Aorta (tissue), 5 donors: ENCODE data around the gene ZBTB25. TPM values are rescaled to one million over a fixed set of nuclear protein-coding genes. Genes with fewer than 3 reads are reported as not detected.

Source experiments
- ATAC-seq: fragments of 200-7000 bp; cut with Tn5 transposase; one replicate; pipeline ENCODE4 v1.9.1; 2022; ENCODE audit warnings: moderate library complexity; ENCODE audit not compliant: low FRiP score
- DNase-seq, 2 donors: peaks; one replicate each; pipeline ENCODE4 v3.0.0-alpha.2; 2020
- H3K27ac ChIP-seq, 2 donors: one replicate each; pipeline ENCODE4 v1.5.1; 2013; ENCODE audit warnings: low read length in 2 of 2, mild to moderate bottlenecking in 2 of 2, moderate library complexity in 2 of 2, control low read depth in 1 of 2, inconsistent platforms in 1 of 2, low read depth in 1 of 2
- H3K27me3 ChIP-seq, 2 donors: one replicate each; pipeline ENCODE4 v1.6.1; 2013; ENCODE audit warnings: control low read depth in 1 of 2, low read length in 1 of 2, mild to moderate bottlenecking in 1 of 2, moderate library complexity in 1 of 2; ENCODE audit not compliant: insufficient read depth in 2 of 2, control insufficient read depth in 1 of 2
- H3K36me3 ChIP-seq, 2 donors: one replicate each; pipeline ENCODE4 v1.6.1; 2013; ENCODE audit warnings: control low read depth in 1 of 2, low read length in 1 of 2, mild to moderate bottlenecking in 1 of 2; ENCODE audit not compliant: insufficient read depth in 2 of 2, control insufficient read depth in 1 of 2
- H3K4me1 ChIP-seq, 2 donors: one replicate each; pipeline ENCODE4 v1.6.1; 2013; ENCODE audit warnings: low read length in 2 of 2, control low read depth in 1 of 2, mild to moderate bottlenecking in 1 of 2, moderate library complexity in 1 of 2; ENCODE audit not compliant: insufficient read depth in 2 of 2, control insufficient read depth in 1 of 2
- H3K4me3 ChIP-seq, 2 donors: one replicate each; pipeline ENCODE4 v1.5.1; 2013; ENCODE audit warnings: low read length in 2 of 2, control low read depth in 1 of 2, mild to moderate bottlenecking in 1 of 2
- H3K9me3 ChIP-seq: one replicate; pipeline ENCODE4 v1.6.1; 2013; ENCODE audit warnings: mild to moderate bottlenecking, low read length; ENCODE audit not compliant: control insufficient read depth
- WGBS, 2 donors: extraction: QIAGEN DNeasy Blood & Tissue Kit; methylation state at CpG; one replicate each; pipeline ENCODE4 v1.1.7; 2013; 5-methylcytosine and 5-hydroxymethylcytosine counted together
- intact Hi-C, 2 donors: fragments of 100-400 bp; cut with DNase I; formaldehyde crosslinking; loops; one replicate each; pipeline versions ENCODE4 v1.14.2 to v1.15.0; 2022
- polyA plus RNA-seq, 2 donors: library from polyadenylated mRNA; stranded (reverse); fragments of 200-250 nt; gene quantifications; one replicate each; pipeline ENCODE4 v1.2.3, GENCODE V29; 2013
- total RNA-seq, 2 donors: library from RNA; stranded (reverse); fragmentation: NEBNext Ultra II Directional; extraction: Animal tissue kit (Norgen Biotek cat#: 25700); gene quantifications; one replicate each; pipeline ENCODE4 v1.2.1, GENCODE V29; 2021
- donor health status: healthy with polysubstance abuse.
- donor health status: Bipolar disorder and iron deficiency.
- donor health status: DM: no; HTN: no; CAD: no.
- donor health status: DM: no; HTN: no; CAD: no.
- donor health status: DM: yes; HTN: yes; CAD: no.

ZBTB25 gene
- total and polyA plus RNA-seq, 4 donors, result 0.38 to 25.4 (median 12.2) TPM

GRCh38 chr14:64541261-64541971 lies 37.8 kb upstream of the ZBTB25 start:
- intact Hi-C loops, result loop anchor here (2.0 to 10.0 kb wide), 7 partner anchors 25 to 373 kb away; partner anchors contain the start of genes CHURC1 (in 1 of the 2) and ZBTB1 (in 1 of the 2)
- no peaks in the 10 kb centered on the region for H3K4me1 ChIP-seq
- no peaks in the 10 kb centered on the region for H3K27me3 ChIP-seq
- WGBS, 2 donors, result 6 to 11% methylated on average over 73 of the region's 73 CpGs
- no peaks in the 10 kb centered on the region for H3K9me3 ChIP-seq
- H3K27ac ChIP-seq, result no peak overlapping the region
- H3K36me3 ChIP-seq, result no peaks in the 10 kb centered on the region
- ATAC-seq, result no peak
- peak; percentile 67 to 81 for DNase-seq
- peak overlapping the region; percentile 13 to 15 for H3K4me3 ChIP-seq

GRCh38 chr14:64540208-64541202 lies 36.9 kb upstream of the ZBTB25 start, which contains the start of gene HSPA2:
Gene HSPA2 (plus strand): TSS chr14:64540741. CDS start chr14:64540850, 109 bp downstream.
- H3K4me3 ChIP-seq, result peak within 1 kb of the TSS; percentile 42 to 45
- DNase-seq (peak; percentile 99 to 100), ATAC-seq (peak; percentile 98)
- 3% methylated on average over 77 to 79 of the region's 79 CpGs for WGBS, 2 donors
- peak within 1 kb of the TSS; percentile 68 to 86 for H3K27ac ChIP-seq
- H3K36me3 ChIP-seq, result no peaks in the 10 kb centered on the region
- no peaks in the 10 kb centered on the region for H3K4me1 ChIP-seq
- H3K9me3 ChIP-seq, result no peaks in the 10 kb centered on the region
- intact Hi-C loops, result loop anchor here (2.0 to 10.0 kb wide), 7 partner anchors 26 to 374 kb away; partner anchors contain the start of genes CHURC1 (in 1 of the 2) and ZBTB1 (in 1 of the 2)
- no peaks in the 10 kb centered on the region for H3K27me3 ChIP-seq

- H3K27ac ChIP-seq, result no peak overlapping the region
- no peaks in the 10 kb centered on the region for H3K27me3 ChIP-seq
- no peak overlapping the region for H3K4me3 ChIP-seq
- DNase-seq, result no peak
- H3K9me3 ChIP-seq, result no peaks in the 10 kb centered on the region
- H3K36me3 ChIP-seq, result no peaks in the 10 kb centered on the region
- H3K4me1 ChIP-seq, result no peaks in the 10 kb centered on the region
- 70 to 75% methylated on average over 4 of the region's 4 CpGs for WGBS, 2 donors
- intact Hi-C loops, result no loop called here
- no peak for ATAC-seq
These were observed 33.0 kb upstream of the ZBTB25 start for GRCh38 chr14:64536488-64537245.

GRCh38 chr14:64531567-64531966 lies 27.9 kb upstream of the ZBTB25 start:
- no peaks in the 10 kb centered on the region for H3K4me1 ChIP-seq
- H3K27ac ChIP-seq, result no peak overlapping the region
- 65 to 66% methylated on average over 2 of the region's 2 CpGs for WGBS, 2 donors
- H3K4me3 ChIP-seq, result no peak overlapping the region
- no peaks in the 10 kb centered on the region for H3K9me3 ChIP-seq
- intact Hi-C loops, result no loop called here
- no peaks in the 10 kb centered on the region for H3K27me3 ChIP-seq
- no peaks in the 10 kb centered on the region for H3K36me3 ChIP-seq
- DNase-seq (no peak), ATAC-seq (no peak)

GRCh38 chr14:64525354-64525753 lies 21.7 kb upstream of the ZBTB25 start:
- Histone ChIP-seq H3K4me3 (no peak overlapping the region), H3K27ac (no peak overlapping the region), H3K27me3 (no peaks in the 10 kb centered on the region), H3K4me1 (peaks cover 0 to 2% of the 10 kb centered on the region in 2 donors), H3K36me3 (peaks cover 2 to 7% of the 10 kb centered on the region in 2 donors), H3K9me3 (no peaks in the 10 kb centered on the region)
- WGBS, 2 donors, result 93 to 96% methylated on average over 2 of the region's 2 CpGs
- ATAC-seq, result no peak
- intact Hi-C loops, result no loop called here
- DNase-seq, result no peak

GRCh38 chr14:64522591-64523355 lies 19.1 kb upstream of the ZBTB25 start:
- DNase-seq, result no peak
- H3K4me3 ChIP-seq, result no peak overlapping the region
- H3K27me3 ChIP-seq, result no peaks in the 10 kb centered on the region
- no peak overlapping the region for H3K27ac ChIP-seq
- H3K36me3 ChIP-seq, result peaks cover 2 to 7% of the 10 kb centered on the region in 2 donors
- peaks cover 3% of the 10 kb centered on the region in 2 donors for H3K4me1 ChIP-seq
- H3K9me3 ChIP-seq, result no peaks in the 10 kb centered on the region
- WGBS, 2 donors, result 80 to 85% methylated on average over 9 of the region's 9 CpGs
- intact Hi-C loops, result no loop called here
- ATAC-seq, result no peak

- intact Hi-C loops, result no loop called here
- DNase-seq (no peak), ATAC-seq (no peak)
- Histone ChIP-seq H3K27ac (no peak overlapping the region), H3K4me1 (peaks cover 3% of the 10 kb centered on the region in 2 donors), H3K36me3 (peaks cover 2 to 7% of the 10 kb centered on the region in 2 donors), H3K4me3 (no peak overlapping the region), H3K9me3 (no peaks in the 10 kb centered on the region), H3K27me3 (no peaks in the 10 kb centered on the region)
- 92 to 94% methylated on average over 4 of the region's 4 CpGs for WGBS, 2 donors
These were observed 17.1 kb upstream of the ZBTB25 start for GRCh38 chr14:64520699-64521098.
